ENCODE results near the gene RFTN1.

Gene RFTN1

DNA sequence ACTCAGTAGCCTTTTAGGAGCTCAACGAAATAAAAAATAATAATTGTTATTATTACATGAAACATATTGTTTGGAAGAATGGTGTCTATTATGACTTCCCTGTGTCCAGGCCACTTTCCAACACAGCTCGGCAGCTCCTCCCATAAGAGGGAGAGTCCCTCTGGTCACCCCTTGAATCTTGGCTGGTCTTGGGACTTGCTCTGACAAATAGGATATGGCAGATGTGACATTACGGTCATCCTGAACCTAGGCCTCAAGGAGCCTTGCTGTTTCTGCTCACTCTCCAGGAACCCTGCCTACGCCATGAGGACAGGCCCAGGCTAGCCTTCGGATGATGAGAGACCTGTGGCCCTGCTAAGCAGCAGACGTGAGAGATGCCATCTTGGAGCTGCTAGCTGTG lies 176.7 kb downstream of the RFTN1 start:
- no peak for ATAC-seq
- TF ChIP-seq ZFP30 (CRISPR knock-in tag; IDR thresholded peaks at IDR 0.05) (no peak), ZNF70 (CRISPR knock-in tag; IDR thresholded peaks at IDR 0.05) (no peak), ARNTL (CRISPR knock-in tag; IDR thresholded peaks at IDR 0.05; ENCODE audit: borderline replicate concordance, low read depth) (no peak), ZNF8 (CRISPR knock-in tag; IDR thresholded peaks at IDR 0.05) (no peak), TOX (CRISPR knock-in tag; IDR thresholded peaks at IDR 0.05; ENCODE audit: borderline replicate concordance) (no peak), OSR1 (CRISPR knock-in tag; IDR thresholded peaks at IDR 0.05) (no peak), ZC3H10 (CRISPR knock-in tag; IDR thresholded peaks at IDR 0.05) (no peak), CSDC2 (CRISPR knock-in tag; IDR thresholded peaks at IDR 0.05) (no peak), PATZ1 (CRISPR knock-in tag; IDR thresholded peaks at IDR 0.05; ENCODE audit: borderline replicate concordance) (no peak), TCF4 (CRISPR knock-in tag; IDR thresholded peaks at IDR 0.05; ENCODE audit: borderline replicate concordance) (no peak), CSRNP3 (CRISPR knock-in tag; IDR thresholded peaks at IDR 0.05) (no peak), BACH2 (CRISPR knock-in tag; IDR thresholded peaks at IDR 0.05; ENCODE audit: borderline replicate concordance) (no peak), ISL1 (CRISPR knock-in tag; IDR thresholded peaks at IDR 0.05) (no peak), ZNF565 (CRISPR knock-in tag; conservative IDR thresholded peaks at IDR 0.05; ENCODE audit: low read depth) (no peak), PPARA (CRISPR knock-in tag; IDR thresholded peaks at IDR 0.05; ENCODE audit: borderline replicate concordance) (no peak), ZFP3 (CRISPR knock-in tag; IDR thresholded peaks at IDR 0.05) (no peak), GLIS3 (CRISPR knock-in tag; IDR thresholded peaks at IDR 0.05) (no peak)
- TF ChIP-seq, protein P1, sequence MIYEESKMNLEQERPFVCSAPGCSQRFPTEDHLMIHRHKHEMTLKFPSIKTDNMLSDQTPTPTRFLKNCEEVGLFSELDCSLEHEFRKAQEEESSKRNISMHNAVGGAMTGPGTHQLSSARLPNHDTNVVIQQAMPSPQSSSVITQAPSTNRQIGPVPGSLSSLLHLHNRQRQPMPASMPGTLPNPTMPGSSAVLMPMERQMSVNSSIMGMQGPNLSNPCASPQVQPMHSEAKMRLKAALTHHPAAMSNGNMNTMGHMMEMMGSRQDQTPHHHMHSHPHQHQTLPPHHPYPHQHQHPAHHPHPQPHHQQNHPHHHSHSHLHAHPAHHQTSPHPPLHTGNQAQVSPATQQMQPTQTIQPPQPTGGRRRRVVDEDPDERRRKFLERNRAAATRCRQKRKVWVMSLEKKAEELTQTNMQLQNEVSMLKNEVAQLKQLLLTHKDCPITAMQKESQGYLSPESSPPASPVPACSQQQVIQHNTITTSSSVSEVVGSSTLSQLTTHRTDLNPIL (CRISPR knock-in tag; IDR thresholded peaks at IDR 0.05; ENCODE audit: low read depth), result no peak

- no peak for ATAC-seq
- no peak for TF ChIP-seq BACH2 (CRISPR knock-in tag; IDR thresholded peaks at IDR 0.05; ENCODE audit: borderline replicate concordance)
- no peak for TF ChIP-seq CSRNP3 (CRISPR knock-in tag; IDR thresholded peaks at IDR 0.05)
- no peak for TF ChIP-seq ESRRG (CRISPR knock-in tag; IDR thresholded peaks at IDR 0.05)
- no peak for TF ChIP-seq ZNF565 (CRISPR knock-in tag; conservative IDR thresholded peaks at IDR 0.05; ENCODE audit: low read depth)
- TF ChIP-seq OSR1 (CRISPR knock-in tag; IDR thresholded peaks at IDR 0.05), result no peak
- no peak for TF ChIP-seq PATZ1 (CRISPR knock-in tag; IDR thresholded peaks at IDR 0.05; ENCODE audit: borderline replicate concordance)
Measured at GRCh38 chr3:16335772-16336645, 177.5 kb downstream of the RFTN1 start.

- TF ChIP-seq ISL1 (CRISPR knock-in tag; IDR thresholded peaks at IDR 0.05), result no peak
- TF ChIP-seq, protein P2, sequence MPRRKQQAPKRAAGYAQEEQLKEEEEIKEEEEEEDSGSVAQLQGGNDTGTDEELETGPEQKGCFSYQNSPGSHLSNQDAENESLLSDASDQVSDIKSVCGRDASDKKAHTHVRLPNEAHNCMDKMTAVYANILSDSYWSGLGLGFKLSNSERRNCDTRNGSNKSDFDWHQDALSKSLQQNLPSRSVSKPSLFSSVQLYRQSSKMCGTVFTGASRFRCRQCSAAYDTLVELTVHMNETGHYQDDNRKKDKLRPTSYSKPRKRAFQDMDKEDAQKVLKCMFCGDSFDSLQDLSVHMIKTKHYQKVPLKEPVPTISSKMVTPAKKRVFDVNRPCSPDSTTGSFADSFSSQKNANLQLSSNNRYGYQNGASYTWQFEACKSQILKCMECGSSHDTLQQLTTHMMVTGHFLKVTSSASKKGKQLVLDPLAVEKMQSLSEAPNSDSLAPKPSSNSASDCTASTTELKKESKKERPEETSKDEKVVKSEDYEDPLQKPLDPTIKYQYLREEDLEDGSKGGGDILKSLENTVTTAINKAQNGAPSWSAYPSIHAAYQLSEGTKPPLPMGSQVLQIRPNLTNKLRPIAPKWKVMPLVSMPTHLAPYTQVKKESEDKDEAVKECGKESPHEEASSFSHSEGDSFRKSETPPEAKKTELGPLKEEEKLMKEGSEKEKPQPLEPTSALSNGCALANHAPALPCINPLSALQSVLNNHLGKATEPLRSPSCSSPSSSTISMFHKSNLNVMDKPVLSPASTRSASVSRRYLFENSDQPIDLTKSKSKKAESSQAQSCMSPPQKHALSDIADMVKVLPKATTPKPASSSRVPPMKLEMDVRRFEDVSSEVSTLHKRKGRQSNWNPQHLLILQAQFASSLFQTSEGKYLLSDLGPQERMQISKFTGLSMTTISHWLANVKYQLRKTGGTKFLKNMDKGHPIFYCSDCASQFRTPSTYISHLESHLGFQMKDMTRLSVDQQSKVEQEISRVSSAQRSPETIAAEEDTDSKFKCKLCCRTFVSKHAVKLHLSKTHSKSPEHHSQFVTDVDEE (CRISPR knock-in tag; IDR thresholded peaks at IDR 0.05), result no peak
- no peak for ATAC-seq
Measured at GRCh38 chr3:16335333-16335732, 178.2 kb downstream of the RFTN1 start.
